GM19240 (cell line): ENCODE measurements around the gene ANKRD33B.

ENCODE experiments used
- DNase-seq: peaks from one replicate; pipeline ENCODE4 v3.0.0; 2011; ENCODE audit warnings: low spot score; ENCODE audit not compliant: insufficient read length

ANKRD33B gene

GRCh38 chr5:10578293-10578665 lies 14.4 kb downstream of the ANKRD33B start:
- DNase-seq, result no peak

DNA sequence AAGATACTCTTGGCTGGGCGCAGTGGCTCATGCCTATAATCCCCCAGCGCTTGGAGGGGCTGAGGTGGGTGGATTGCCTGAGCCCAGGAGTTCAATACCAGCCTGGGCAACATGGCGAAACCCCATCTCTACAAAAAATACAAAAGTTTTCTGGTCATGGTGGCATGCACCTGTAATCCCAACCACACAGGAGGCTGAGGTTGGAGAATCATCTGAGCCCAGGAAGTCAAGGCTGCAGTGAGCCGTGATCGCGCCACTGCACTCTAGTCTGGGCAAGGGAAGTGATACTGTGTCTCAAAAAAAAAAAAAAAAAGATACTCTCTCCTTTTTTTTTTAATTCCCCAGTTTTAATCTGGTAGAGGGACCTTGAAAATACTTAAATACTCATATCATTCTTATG lies 15.0 kb downstream of the ANKRD33B start:
- no peak for DNase-seq

GRCh38 chr5:10579536-10580521 lies 16.0 kb downstream of the ANKRD33B start:
- no peak for DNase-seq

- DNase-seq, result no peak
These were observed 16.9 kb downstream of the ANKRD33B start for GRCh38 chr5:10580531-10581423.

DNA sequence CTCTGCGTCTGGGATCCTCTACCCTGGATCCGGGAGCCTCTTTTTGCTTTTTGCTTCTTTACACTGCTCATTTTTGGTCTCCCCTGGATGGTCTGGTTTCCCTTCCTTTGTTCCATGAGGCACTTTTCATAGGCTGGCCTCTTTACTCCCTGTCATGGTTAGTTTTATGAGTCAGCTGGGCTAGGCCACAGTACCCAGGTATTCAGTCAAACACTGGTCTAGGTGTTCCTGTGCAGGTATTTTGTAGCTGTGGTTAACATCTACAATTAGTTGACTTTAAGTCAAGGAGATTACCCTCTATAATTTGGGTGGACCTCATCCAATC lies 17.5 kb downstream of the ANKRD33B start:
- no peak for DNase-seq

- no peak for DNase-seq
These were observed 18.1 kb downstream of the ANKRD33B start for GRCh38 chr5:10581867-10582511.

GRCh38 chr5:10582512-10582897 lies 18.6 kb downstream of the ANKRD33B start:
- DNase-seq, result no peak

DNA sequence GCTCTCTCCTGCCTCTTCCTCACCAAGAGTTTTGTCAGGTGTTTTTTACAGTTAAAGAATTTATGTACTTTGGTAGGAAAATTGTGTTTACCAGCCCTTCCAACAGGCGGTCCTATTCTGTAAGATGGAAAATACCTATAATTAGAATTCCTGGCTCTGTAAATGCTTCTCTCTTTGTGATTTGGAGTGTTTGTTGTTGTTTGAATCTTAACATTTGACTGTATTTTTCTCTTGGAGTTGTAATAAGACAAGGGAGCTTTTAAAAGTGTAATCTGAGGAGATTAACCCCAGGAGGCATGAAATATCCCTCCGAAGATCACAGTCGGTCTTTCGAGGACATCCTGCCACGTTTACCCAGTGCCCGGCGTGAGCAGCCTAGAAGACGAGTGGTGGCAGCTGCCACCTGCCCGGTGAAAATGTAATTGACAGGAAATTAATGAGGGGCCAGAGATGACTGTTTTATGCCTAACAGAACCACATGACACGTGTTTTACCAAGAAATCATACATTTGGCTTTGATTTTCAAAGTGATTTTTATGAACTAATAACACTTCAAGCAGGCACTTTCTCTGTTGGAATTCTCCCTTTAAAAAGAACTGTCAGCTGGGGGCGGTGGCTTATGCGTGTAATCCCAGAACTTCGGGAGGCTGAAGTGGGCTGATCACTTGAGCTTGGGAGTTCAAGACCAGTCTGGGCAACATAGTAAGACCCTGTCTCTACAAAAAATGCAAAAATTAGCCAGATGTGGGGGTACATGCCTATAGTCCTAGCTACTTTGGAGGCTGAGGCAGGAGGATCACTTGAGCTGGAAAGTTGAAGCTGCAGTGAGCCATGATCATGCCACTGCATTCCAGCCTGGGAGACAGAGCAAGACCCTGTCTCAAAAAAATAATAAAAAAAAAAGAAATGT lies 20.0 kb downstream of the ANKRD33B start:
- DNase-seq, result no peak

DNA sequence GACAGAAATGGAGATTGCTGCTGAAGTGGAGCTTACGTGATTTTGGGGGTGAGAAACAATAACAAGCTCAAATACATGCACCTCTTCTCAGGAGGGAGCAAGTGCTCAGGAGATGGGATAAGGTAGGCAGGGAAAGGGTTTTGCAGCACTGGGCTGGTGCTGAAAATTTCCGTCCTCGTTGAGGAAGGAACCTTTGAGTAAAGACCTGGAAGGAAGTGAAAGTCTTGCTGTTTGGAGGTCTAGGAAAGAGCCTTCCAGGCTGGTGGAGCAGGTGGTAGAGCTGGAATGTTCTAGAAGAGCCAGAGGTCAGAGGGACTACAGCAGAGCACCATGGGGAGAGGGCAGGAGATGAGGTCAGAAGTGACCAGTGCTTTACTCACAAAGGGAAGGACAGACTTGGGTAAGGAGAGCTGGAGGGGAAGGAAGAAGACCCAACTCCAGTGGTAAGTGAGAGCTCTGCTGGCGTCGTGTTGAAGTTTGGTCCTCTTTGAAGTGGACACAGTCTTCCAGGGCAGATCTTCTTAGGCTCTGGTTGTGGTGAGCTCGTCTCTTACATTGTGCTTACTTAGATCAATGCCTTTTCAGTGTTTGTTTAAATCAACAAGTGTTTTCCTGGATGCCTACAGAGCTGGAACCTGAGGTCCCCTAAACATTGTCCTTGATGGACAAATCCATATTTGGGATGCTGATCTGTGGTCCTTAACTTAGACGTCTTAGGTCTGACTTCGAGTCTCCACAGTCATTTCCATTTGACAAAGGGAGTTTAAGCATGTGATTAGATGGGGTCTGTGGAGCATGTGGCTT lies 21.0 kb downstream of the ANKRD33B start:
- DNase-seq, result no peak

- DNase-seq, result no peak
These were observed 21.6 kb downstream of the ANKRD33B start for GRCh38 chr5:10585518-10585915.

- no peak for DNase-seq
These were observed 22.1 kb downstream of the ANKRD33B start for GRCh38 chr5:10586008-10586407.

- no peak for DNase-seq
These were observed 22.7 kb downstream of the ANKRD33B start for GRCh38 chr5:10586555-10586954.

- DNase-seq, result no peak
These were observed 24.4 kb downstream of the ANKRD33B start for GRCh38 chr5:10588109-10588775.

DNA sequence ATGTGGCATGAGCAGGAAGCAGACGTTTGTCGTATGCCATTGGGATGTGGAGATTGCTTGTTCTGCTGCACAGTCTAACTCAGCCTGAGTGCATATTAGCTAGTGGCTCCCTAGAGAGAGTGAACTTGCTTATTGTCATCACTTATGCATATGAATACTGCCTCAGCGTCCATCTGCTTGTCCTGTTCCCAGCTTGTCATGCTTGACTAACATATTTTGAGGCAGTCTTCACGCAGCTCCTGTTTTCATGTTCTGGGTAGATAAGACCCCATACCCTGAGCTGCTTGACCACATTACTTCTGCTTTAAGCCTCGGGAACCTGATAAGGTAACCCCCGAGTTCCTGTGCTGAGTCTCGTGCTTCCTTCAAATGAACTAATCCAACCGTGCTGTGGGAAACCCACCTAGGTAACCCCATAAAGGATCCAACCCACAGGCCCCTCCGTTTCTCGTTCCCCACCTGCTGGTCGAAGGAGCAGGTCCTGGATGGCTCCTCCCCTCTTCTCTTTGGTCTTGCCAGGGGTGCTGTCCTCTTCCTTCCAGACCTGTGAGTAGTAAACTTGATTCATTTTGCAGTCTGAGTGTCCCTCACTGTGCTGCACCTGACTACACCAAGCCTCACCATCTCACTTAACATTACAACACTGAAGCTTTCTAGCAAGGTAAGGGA lies 25.0 kb downstream of the ANKRD33B start:
- no peak for DNase-seq

GRCh38 chr5:10590226-10590999 lies 26.5 kb downstream of the ANKRD33B start:
- no peak for DNase-seq

DNA sequence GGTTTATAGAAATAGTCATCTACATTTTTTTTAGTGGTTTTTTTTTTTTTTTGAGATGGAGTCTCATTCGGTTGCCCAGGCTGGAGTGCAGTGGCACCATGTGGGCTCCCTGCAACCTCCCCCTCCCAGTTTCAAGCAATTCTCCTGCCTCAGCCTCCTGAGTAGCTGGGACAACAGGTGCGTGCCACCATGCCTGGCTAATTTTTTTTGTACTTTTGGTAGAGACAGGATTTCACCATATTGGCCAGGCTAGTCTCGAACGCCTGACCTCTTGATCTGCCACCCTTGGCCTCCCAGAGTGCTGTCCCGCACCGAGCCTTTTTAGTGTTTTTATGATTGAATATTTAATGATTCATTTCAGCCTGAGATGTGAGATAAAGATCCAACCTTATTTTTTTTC lies 27.3 kb downstream of the ANKRD33B start:
- no peak for DNase-seq

DNA sequence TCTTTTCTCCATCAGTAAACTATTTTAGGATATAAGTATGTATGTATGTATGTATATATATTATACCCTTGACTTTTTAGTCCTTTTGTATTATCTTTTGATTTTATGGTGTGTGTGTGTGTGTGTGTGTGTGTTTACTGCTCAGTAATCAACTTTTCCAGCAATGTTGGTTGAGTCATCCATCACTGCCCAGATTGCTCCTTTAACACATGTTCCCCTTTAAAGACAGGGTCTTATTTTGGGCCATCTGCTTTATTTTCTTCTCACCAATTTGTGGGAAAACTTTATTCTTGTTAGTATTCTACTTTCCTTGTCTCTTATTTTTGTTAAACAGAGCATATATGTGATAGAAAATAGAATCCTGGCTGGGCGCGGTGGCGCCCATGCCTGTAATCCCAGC lies 28.1 kb downstream of the ANKRD33B start:
- DNase-seq, result no peak

DNA sequence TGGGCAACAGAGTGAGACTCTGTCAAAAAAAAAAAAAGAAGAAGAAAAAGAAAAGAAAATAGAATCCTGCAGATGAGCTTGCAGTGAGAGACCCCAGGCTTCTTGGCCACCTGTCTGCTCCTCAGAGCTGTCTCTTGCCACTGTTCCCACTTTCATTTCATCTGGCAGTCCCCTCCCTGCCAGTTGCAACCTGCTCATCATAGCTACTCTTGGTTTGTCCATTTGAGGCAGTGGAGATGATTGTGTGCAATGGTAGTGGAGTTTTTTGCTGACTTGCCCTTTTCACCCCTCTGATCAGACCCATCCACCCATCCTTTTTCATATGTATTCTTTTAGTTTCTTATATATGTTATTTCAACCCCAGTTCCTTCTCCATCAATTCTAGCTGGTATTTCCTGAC lies 28.7 kb downstream of the ANKRD33B start:
- no peak for DNase-seq
